HG02981 (cell line): Measurements from ENCODE around the gene EIPR1.

Experiments
- ATAC-seq: cut with Tn5 transposase; IDR thresholded peaks from one replicate; pipeline ENCODE4 v1.9.1; 2021; ENCODE audit warnings: mild to moderate bottlenecking, moderate library complexity; ENCODE audit not compliant: unreplicated experiment

EIPR1 gene

DNA sequence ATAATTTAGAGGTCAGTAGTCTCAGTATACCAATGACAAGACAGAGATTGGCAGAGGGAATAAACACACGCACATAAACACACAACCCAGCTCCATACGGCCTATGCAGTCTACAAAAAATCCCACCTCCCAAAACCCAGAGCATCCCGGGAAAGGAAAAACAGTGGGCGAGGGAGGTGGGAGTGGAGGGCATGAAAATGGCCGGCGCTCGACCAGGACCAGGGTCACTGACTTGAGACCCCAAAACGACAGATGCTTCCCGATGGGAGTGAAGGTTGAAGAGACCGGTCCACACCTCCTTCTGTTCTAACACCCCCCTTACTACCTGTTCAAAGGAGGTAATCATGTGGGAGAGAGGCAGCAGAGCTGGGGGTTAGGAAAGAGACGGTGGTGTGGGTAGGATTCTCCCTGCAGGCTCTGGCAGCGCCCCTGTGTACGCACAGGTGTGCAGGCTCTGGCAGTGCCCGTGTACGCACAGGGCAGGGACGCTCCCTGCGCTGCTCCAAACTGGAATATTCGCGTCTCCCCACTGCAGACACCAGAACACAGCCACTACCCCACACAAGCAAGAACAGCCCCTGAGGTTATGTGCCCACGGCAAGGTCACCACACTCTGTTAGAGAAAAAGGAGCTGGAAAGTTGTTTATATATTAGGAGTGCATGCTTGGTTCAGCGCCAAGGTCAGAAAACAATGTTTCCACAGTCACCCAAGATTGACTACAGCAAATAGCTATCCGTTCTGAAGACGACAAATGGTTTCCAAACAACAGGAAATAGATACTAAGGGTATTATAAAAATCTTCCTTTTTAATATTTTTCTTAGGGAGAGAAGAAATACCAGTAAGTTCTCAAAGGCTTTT, 67.9 kb downstream of the EIPR1 start:
- ATAC-seq = no peak

DNA sequence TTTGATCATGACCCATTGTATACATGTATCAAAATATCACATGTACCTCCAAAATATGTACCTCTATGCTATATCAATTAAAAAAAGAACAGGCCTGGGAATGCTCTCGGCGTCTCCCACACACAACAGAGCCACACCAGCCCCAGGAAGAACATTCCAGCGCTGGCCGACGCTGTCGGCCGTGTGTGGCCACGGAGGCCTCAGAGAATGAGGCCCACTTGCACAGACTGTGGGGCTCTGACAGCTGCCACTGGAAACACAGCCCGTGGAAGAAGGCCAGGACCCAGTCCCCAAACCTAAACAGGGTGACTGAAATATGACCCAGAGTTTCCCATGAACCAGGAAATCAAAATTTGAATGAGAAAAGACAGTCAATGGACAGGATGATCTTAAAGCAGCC, 69.7 kb downstream of the EIPR1 start:
- ATAC-seq = no peak

DNA sequence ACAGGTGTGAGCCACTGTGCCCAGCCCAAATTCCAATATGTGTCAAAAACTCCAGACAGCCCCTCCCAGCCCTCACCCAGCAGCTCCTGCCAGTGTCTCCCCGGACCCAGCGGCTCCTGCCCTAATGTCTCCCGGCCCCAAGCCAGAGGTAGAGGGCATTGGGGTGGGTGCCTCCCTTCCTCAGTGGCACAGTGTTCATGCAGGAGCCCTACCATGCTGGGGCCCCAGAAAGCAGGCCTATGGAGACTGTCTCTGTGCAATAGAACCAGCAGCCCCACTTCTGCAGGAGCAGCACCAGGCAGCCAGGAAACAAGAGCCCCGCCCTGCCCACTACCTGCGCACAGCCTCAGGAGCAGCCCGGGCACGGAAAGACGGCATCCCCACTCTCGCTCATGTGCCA, 70.4 kb downstream of the EIPR1 start:
- no peak for ATAC-seq

DNA sequence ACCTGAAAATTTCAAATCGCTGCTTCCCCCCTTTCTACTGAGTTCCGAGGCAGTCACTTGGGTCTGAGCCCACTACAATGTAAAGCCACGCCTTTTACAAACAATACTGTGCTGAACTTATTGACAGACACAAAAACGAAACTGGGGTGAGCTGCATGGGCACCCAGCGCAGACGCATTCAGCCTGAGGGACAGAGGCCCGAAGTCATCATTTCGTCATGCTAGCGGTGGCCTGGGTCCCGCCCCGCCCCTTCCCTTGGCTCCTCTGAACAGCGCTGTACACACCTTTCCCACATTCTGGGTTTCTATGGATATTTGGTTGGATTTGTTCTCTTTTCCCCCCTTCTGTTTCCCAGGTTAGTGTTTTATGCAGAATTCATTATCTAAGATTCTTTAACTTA, 71.7 kb downstream of the EIPR1 start:
- no peak for ATAC-seq

DNA sequence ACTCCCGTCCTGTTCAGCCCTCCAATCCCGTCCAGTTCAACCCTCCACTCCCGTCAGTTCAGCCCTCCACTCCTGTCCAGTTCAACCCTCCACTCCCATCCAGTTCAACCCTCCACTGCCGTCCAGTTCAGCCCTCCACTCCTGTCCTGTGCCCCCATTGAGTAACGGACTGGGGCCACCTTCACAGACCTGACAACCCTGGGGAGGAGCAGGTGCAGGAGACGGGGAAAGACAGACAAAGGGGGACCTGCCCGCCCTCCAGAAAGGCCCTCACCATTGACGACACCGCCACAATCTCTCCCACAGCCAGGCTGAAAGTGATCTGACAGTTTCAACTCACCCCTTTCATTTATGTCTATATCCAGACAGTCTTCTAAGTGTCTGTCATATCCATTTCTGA, 72.2 kb downstream of the EIPR1 start:
- ATAC-seq = no peak

DNA sequence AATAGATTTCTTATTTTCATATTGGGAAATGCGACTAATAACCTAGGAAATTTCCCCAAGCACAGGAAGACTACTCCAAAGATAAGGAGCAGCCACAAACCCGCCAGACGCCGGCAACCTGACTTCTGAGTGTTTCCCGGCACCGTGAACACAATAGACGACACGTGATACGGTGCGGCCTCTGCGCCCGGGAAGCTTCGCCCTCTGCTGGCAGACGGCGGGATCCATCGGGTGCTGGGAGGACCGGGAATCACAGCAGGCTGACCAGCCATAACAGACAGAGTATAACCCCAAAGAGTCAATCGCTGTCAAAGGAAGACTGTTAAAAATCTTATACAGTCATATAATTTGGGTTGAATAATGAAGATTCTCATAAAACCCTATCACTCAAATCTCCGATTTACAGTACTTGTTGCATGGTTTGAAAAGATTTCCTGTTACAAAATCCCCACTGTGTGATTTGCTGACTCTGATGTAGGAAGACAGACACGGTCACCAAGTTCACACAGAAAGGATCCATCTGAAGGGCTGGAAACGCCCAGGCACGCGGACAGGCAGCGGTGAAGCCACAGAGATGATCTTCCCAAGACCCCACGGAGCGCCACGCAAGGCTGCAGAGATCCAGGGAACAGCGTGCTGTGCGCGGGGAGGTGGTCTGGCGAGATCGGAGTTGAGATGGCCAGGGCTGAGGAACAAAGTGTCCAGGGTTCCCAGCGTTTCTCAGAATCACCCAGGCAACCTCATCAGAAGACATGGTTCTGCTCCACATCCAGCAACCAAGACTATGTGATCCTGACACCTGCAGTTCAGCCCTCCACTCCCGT, 73.8 kb downstream of the EIPR1 start:
- ATAC-seq = peak; percentile 99

DNA sequence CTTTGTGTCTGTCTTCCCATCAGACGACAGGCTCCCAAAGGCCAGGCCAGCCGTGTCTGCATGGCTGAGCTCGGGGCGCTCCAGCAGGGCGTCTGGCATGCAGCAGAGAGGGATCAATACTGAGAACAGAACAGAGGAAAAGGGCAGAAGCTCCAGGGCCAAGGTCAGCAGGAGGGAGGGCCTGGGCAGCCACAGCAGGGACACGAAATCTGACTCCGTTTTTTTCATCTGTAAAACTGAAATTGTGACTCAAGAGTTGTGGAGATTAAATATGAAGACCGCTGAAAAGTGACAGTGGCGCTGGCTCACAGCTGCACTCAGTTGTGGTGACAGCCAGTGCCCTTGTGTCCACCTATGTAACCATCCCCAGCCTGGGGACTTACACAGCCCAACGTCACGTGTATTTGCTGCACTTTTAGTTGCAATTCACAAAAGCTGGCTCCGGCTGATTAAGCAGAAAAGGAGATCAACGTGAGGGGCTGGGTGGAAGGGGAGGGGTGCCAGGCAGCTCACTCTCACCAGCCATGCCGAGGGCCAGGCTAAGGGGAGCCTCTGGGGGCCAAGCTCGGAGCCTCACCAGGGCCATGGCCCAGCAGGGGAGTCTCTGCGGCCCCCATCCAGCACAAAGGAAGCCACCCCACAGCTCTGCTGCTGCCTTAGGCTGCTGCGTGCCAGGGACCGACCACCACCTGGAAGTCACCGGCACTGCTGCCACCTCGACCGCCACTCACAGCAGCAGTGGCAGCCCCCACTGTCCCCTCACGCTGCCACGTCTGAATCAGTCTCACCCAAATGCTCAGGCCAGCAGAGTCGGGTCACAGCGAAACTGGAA, 74.7 kb downstream of the EIPR1 start:
- ATAC-seq = peak; percentile 18

DNA sequence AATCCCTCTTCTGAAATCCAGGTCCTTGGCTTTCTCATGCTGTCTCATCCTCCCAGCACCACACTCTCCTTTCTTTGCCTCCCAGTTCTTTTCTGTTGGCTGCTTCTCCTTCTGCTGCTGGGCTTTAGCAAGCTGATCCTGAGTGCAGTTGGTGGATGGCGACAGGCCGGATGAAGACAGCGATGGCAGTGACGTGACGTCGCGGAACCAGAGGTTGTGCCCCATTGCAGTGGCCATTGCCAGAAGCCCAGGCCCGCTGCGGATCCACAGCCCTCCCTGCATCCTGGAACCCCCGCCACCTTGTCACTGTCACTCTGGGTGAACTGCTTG, 75.2 kb downstream of the EIPR1 start:
- ATAC-seq = no peak

DNA sequence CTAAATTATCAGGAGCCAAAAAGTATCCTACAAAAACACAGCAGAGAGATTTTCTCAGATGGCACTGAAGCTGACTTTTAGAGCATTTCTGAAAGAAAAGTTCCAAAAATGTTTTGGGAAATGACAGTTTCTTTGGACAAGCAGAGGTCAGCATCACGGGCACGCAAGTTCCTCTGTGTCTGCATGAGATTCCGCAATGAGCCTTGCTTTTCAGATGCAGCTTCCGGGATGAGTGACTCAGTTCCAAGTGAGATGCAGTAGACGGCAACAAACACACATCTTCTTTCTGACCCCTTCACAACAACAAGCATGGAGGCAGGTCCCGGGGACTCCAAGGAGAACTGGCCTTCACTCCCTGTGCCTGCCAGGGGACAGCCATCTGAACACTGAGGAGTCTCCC, 76.6 kb downstream of the EIPR1 start:
- no peak for ATAC-seq

DNA sequence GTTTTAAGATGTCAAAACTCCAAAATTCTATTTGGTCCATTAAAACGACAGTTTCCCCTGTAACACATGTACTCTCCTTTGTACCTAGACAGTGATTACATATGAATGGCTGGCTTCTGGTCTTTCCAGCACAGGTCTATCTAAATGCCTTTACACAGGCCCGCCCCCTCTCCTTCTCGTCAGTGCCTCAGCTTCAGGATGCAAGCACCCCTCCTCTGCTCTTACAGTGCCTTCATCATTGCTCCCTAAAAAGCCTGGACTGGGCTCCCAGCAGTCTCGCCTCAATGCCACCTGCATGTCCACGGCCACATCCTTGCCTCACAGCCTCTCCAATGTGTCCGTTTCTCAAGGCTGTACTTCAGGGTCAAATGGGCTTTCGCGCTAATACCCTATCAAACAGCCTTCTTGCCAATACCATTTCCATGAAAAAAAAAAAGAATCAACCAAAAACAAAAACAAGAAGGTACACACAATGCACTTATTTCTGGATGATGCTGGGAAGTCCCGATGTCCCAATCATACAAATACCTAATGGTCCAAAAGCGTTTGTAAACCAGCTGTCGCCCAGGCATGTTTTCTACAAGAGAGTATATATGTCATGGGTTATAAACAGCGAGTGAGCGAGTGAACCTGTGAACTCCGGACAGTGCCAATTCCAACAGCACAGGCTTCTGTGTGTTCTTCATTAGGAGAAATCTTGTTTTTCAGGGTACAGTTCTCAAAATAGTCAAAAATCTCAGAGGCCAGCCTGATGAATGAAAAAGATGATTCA, 77.2 kb downstream of the EIPR1 start:
- no peak for ATAC-seq

DNA sequence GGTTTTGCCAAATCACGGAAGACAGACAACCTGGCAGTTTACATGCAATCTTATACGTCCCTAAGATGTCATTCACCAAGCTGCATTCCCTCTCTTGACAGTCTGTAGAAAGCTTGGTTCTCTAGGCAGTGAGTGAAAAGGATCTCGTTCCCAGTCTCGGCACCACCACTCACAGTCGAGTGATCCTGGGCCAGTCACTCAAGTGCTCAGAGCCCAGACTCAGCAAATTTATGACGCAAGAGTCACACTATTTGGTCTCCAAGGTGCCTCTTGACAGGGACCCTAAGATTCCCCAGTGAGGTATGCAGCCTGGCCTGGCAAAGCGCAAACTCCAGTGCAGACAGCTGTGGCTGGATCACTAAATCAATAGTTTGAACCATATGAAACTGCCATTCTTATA, 77.9 kb downstream of the EIPR1 start:
- ATAC-seq = no peak

DNA sequence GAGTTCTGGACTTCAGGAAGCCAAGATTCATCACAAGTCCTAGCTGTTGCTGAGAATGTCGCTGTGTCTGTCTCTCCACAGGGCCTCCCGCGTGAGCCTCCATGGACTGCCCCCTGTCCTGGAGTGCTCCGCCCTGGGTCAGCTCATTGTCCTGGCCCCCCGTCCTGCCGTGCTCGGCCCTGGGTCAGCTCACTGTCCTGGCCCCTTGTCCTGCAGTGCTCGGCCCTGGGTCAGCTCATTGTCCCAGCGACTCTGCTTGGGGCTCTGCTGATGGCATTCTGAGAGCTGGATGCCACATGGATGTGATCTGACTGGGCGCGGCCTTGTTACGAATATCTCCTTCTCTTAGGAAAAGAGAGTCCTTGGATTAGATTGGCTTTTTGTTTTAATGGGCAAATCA, 78.5 kb downstream of the EIPR1 start:
- no peak for ATAC-seq

DNA sequence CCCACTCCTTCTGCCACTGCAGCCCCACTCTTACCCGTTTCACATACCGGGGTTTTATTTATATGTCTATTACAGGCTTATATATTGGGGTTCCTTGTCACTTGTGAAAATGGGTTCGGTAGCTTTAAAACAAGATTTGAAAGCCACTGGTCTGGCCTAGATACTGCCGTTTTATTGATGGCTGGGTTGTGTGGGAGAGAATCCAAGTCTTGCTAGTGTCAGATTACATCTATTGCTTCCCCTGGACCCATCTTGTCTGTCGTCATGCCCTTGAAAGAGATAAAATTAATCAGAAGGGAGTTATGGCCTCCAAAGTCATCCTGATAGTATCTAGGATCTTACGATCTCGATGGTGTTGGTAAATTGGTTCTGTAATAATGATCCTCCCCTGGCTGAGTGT, 79.4 kb downstream of the EIPR1 start:
- no peak for ATAC-seq

DNA sequence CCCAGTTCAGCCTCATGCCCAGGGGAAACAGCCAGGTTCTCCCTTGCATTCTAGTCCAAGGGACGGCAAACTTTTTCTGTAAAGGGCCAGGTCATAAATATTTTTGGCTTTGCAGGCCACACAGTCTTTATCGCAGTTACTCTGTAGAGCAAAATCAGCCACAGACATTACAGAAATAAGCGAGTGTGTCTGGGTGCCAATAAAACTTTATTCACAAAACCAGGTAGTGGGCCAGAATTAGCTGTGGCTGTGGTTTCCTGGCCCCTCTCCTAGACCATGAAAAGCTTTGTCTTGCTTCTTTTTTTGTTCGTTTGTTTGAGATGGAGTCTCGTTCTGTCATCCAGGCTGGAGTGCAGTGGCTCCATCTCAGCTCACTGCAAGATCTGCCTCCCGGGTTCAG, 80.1 kb downstream of the EIPR1 start:
- no peak for ATAC-seq

DNA sequence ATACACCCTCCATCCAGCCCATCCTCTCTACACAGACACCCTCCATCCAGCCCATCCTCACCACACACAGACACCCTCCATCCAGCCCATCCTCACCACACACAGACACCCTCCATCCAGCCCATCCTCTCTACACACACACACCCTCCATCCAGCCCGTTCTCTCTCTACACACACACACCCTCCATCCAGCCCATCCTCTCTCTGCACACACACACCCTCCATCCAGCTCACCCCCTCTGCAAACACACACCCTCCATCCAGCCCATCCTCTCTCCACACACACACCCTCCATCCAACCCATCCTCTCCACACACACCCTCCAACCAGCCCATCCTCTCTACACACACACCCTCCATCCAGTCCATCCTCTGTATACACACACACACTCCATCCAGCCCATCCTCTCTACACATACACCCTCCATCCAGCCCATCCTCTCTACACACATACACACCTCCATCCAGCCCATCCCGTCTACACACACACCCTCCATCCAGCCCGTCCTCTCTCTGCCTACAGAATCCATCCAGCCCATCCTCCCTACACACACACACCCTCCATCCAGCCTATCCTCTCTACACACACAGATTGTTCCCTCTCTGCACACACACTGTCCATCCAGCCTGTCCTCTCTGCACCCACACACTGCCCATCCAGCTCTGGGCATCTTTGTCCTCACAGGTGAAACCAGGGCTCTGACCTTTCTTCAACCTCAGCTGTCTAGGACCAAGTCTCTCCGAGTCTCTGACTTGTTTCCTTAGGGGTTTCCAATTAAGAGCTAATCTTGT, 81.2 kb downstream of the EIPR1 start:
- no peak for ATAC-seq

DNA sequence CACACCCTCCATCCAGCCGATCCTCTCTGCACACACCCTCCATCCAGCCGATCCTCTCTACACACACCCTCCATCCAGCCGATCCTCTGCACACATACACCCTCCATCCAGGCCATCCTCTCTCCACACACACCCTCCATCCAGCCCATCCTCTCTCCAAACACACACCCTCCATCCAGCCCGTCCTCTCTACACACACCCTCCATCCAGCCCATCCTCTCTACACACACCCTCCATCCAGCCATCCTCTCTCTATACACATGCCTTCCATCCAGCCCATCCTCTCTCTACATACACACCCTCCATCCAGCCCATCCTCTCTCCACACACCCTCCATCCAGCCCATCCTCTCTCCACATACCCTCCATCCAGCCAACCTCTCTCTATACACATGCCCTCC, 83.1 kb downstream of the EIPR1 start:
- no peak for ATAC-seq

DNA sequence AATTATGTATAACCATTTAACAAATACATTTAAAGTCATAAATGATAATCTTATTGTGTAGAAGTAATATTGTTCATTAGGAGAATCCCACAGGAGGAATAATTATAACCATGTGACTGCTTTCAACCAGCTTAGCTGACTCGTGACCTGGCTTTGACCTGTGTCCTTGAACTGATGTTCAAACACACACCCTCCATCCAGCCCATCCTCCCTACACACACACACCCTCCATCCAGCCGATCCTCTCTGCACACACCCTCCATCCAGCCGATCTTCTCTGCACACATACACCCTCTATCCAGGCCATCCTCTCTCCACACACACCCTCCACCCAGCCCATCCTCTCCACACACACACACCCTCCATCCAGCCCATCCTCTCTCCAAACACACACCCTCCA, 83.5 kb downstream of the EIPR1 start:
- no peak for ATAC-seq

DNA sequence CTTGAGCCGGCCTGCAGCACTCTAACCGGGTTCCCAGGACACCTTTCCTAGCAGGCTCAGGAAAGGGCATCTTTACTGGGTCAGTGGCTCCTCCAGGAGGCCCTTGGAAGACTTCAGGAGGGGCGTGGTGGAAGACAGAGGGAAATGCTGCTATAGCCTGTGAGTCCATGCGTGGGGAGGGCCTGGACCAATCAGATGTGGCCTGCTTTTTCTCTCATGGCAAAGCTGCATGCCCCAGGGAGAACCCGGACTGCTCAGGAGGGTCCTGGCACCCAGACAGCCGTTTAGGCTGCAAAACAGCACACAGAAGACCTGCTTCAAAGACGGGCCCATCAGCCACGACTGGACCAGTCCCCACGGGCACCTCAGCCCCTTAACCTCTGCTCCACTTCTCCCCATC, 84.4 kb downstream of the EIPR1 start:
- no peak for ATAC-seq

DNA sequence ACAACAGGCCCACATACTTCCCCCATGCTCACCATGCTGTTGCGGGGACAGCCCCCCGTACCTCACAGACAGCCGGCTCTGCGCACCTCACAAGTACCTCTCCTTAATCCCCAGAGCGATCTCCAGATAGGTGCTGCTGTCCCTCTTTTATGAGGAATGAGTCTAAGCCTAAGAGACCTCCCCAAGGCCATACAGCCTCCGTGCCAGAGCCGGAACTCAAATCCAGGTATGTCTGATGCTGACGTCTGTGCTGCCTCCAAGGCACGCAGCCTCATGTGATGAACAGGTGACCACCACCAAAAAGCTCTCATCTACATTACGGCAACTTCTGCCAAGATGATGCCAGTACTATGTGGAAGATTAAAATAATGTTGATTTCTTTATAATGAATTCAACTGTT, 85.2 kb downstream of the EIPR1 start:
- no peak for ATAC-seq

DNA sequence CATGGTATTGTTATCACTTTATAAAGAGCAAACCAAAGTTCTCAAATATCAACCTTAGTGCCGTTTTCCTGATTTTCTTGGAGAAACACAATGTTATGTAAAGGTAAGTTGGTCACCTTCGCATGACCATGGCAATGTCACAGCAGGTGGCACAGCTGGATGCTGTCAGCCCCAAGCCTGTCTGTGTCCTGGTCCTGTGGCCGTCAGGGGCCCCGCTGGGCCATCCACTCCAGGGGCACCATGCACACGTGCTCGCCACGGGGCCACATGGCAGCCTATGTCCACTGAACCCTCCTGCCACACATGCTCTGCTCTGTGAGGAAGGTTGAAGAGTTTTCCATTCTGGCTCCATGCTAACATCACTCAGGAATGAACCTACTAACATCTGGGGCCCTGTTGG, 85.9 kb downstream of the EIPR1 start:
- ATAC-seq = no peak
